ENCODE data around the gene CRYBG1.

CRYBG1 gene

GRCh38 chr6:106452628-106453027, 92.1 kb downstream of the CRYBG1 start:
- Histone ChIP-seq H3K27me3 (ENCODE audit: control insufficient read depth, insufficient read depth, low read length, poor library complexity, severe bottlenecking) (no peaks in the 10 kb centered on the region), H3K9me3 (ENCODE audit: control insufficient read depth, low read length) (no peaks in the 10 kb centered on the region), H3K4me3 (ENCODE audit: insufficient read depth, low read depth, low read length) (no peak overlapping the region), H3K27ac (ENCODE audit: insufficient read depth, low read depth, low read length, poor library complexity, severe bottlenecking) (no peak overlapping the region), H3K36me3 (ENCODE audit: control insufficient read depth, insufficient read depth, low read length) (no peaks in the 10 kb centered on the region), H3K4me1 (ENCODE audit: control insufficient read depth, insufficient read depth, low read length) (no peaks in the 10 kb centered on the region)
- no CpG with 5 or more reads among the region's 1 CpG for WGBS, 2 experiments

GRCh38 chr6:106453756-106454367, 93.3 kb downstream of the CRYBG1 start:
- Histone ChIP-seq H3K4me3 (ENCODE audit: insufficient read depth, low read depth, low read length) (no peak overlapping the region), H3K9me3 (ENCODE audit: control insufficient read depth, low read length) (no peaks in the 10 kb centered on the region), H3K4me1 (ENCODE audit: control insufficient read depth, insufficient read depth, low read length) (no peaks in the 10 kb centered on the region), H3K27me3 (ENCODE audit: control insufficient read depth, insufficient read depth, low read length, poor library complexity, severe bottlenecking) (no peaks in the 10 kb centered on the region), H3K27ac (ENCODE audit: insufficient read depth, low read depth, low read length, poor library complexity, severe bottlenecking) (no peak overlapping the region), H3K36me3 (ENCODE audit: control insufficient read depth, insufficient read depth, low read length) (no peaks in the 10 kb centered on the region)
- WGBS, 2 experiments: 47 to 48% methylated on average over 6 of the region's 6 CpGs

GRCh38 chr6:106456756-106457155, 96.2 kb downstream of the CRYBG1 start:
- no peak overlapping the region for H3K4me3 ChIP-seq (ENCODE audit: insufficient read depth, low read depth, low read length)
- H3K4me1 ChIP-seq (ENCODE audit: control insufficient read depth, insufficient read depth, low read length): no peaks in the 10 kb centered on the region
- H3K9me3 ChIP-seq (ENCODE audit: control insufficient read depth, low read length): no peaks in the 10 kb centered on the region
- no peaks in the 10 kb centered on the region for H3K36me3 ChIP-seq (ENCODE audit: control insufficient read depth, insufficient read depth, low read length)
- WGBS, 2 experiments: 85 to 88% methylated on average over 1 of the region's 1 CpG
- no peak overlapping the region for H3K27ac ChIP-seq (ENCODE audit: insufficient read depth, low read depth, low read length, poor library complexity, severe bottlenecking)
- no peaks in the 10 kb centered on the region for H3K27me3 ChIP-seq (ENCODE audit: control insufficient read depth, insufficient read depth, low read length, poor library complexity, severe bottlenecking)

- Histone ChIP-seq H3K27ac (ENCODE audit: insufficient read depth, low read depth, low read length, poor library complexity, severe bottlenecking) (no peak overlapping the region), H3K27me3 (ENCODE audit: control insufficient read depth, insufficient read depth, low read length, poor library complexity, severe bottlenecking) (no peaks in the 10 kb centered on the region)
- WGBS, 2 experiments: 86 to 92% methylated on average over 7 of the region's 7 CpGs
Measured at GRCh38 chr6:106458021-106458986, 97.8 kb downstream of the CRYBG1 start.

GRCh38 chr6:106460481-106460880, 100.0 kb downstream of the CRYBG1 start:
- 85 to 90% methylated on average over 2 of the region's 2 CpGs for WGBS, 2 experiments
- Histone ChIP-seq H3K4me1 (ENCODE audit: control insufficient read depth, insufficient read depth, low read length) (no peaks in the 10 kb centered on the region), H3K4me3 (ENCODE audit: insufficient read depth, low read depth, low read length) (no peak overlapping the region), H3K27ac (ENCODE audit: insufficient read depth, low read depth, low read length, poor library complexity, severe bottlenecking) (no peak overlapping the region), H3K27me3 (ENCODE audit: control insufficient read depth, insufficient read depth, low read length, poor library complexity, severe bottlenecking) (no peaks in the 10 kb centered on the region), H3K36me3 (ENCODE audit: control insufficient read depth, insufficient read depth, low read length) (no peaks in the 10 kb centered on the region), H3K9me3 (ENCODE audit: control insufficient read depth, low read length) (peaks cover 2% of the 10 kb centered on the region)

More at GRCh38 chr6:106458021-106458986, 97.8 kb downstream of the CRYBG1 start:
- H3K4me3 ChIP-seq (ENCODE audit: insufficient read depth, low read depth, low read length): no peak overlapping the region
- H3K36me3 ChIP-seq (ENCODE audit: control insufficient read depth, insufficient read depth, low read length): no peaks in the 10 kb centered on the region
- no peaks in the 10 kb centered on the region for H3K4me1 ChIP-seq (ENCODE audit: control insufficient read depth, insufficient read depth, low read length)
- peaks cover 2% of the 10 kb centered on the region for H3K9me3 ChIP-seq (ENCODE audit: control insufficient read depth, low read length)

GRCh38 chr6:106461084-106461483, 100.6 kb downstream of the CRYBG1 start:
- no peaks in the 10 kb centered on the region for H3K36me3 ChIP-seq (ENCODE audit: control insufficient read depth, insufficient read depth, low read length)
- H3K27ac ChIP-seq (ENCODE audit: insufficient read depth, low read depth, low read length, poor library complexity, severe bottlenecking): no peak overlapping the region
- H3K9me3 ChIP-seq (ENCODE audit: control insufficient read depth, low read length): peaks cover 2% of the 10 kb centered on the region
- no peak overlapping the region for H3K4me3 ChIP-seq (ENCODE audit: insufficient read depth, low read depth, low read length)
- H3K27me3 ChIP-seq (ENCODE audit: control insufficient read depth, insufficient read depth, low read length, poor library complexity, severe bottlenecking): no peaks in the 10 kb centered on the region
- no peaks in the 10 kb centered on the region for H3K4me1 ChIP-seq (ENCODE audit: control insufficient read depth, insufficient read depth, low read length)

GRCh38 chr6:106462923-106463557, 102.5 kb downstream of the CRYBG1 start:
- Histone ChIP-seq H3K4me3 (ENCODE audit: insufficient read depth, low read depth, low read length) (no peak overlapping the region), H3K36me3 (ENCODE audit: control insufficient read depth, insufficient read depth, low read length) (no peaks in the 10 kb centered on the region), H3K9me3 (ENCODE audit: control insufficient read depth, low read length) (peaks cover 2% of the 10 kb centered on the region), H3K27ac (ENCODE audit: insufficient read depth, low read depth, low read length, poor library complexity, severe bottlenecking) (no peak overlapping the region), H3K4me1 (ENCODE audit: control insufficient read depth, insufficient read depth, low read length) (no peaks in the 10 kb centered on the region), H3K27me3 (ENCODE audit: control insufficient read depth, insufficient read depth, low read length, poor library complexity, severe bottlenecking) (no peaks in the 10 kb centered on the region)
- WGBS, 2 experiments: 90 to 93% methylated on average over 2 of the region's 2 CpGs

GRCh38 chr6:106466211-106466610, 105.7 kb downstream of the CRYBG1 start:
- Histone ChIP-seq H3K4me1 (ENCODE audit: control insufficient read depth, insufficient read depth, low read length) (no peaks in the 10 kb centered on the region), H3K4me3 (ENCODE audit: insufficient read depth, low read depth, low read length) (no peak overlapping the region), H3K27me3 (ENCODE audit: control insufficient read depth, insufficient read depth, low read length, poor library complexity, severe bottlenecking) (no peaks in the 10 kb centered on the region), H3K9me3 (ENCODE audit: control insufficient read depth, low read length) (peaks cover 2% of the 10 kb centered on the region), H3K36me3 (ENCODE audit: control insufficient read depth, insufficient read depth, low read length) (no peaks in the 10 kb centered on the region), H3K27ac (ENCODE audit: insufficient read depth, low read depth, low read length, poor library complexity, severe bottlenecking) (no peak overlapping the region)
- 73% methylated on average over 1 of the region's 2 CpGs; no CpG with 5 or more reads in 1 of the 2 experiments for WGBS, 2 experiments

- no peaks in the 10 kb centered on the region for H3K4me1 ChIP-seq (ENCODE audit: control insufficient read depth, insufficient read depth, low read length)
- WGBS, 2 experiments: 79 to 90% methylated on average over 2 of the region's 2 CpGs
- H3K4me3 ChIP-seq (ENCODE audit: insufficient read depth, low read depth, low read length): no peak overlapping the region
Measured at GRCh38 chr6:106468935-106469334, 108.4 kb downstream of the CRYBG1 start.

GRCh38 chr6:106469882-106470281, 109.4 kb downstream of the CRYBG1 start:
- 88 to 89% methylated on average over 4 of the region's 4 CpGs for WGBS, 2 experiments

More at GRCh38 chr6:106468935-106469334, 108.4 kb downstream of the CRYBG1 start:
- Histone ChIP-seq H3K9me3 (ENCODE audit: control insufficient read depth, low read length) (no peaks in the 10 kb centered on the region), H3K36me3 (ENCODE audit: control insufficient read depth, insufficient read depth, low read length) (no peaks in the 10 kb centered on the region), H3K27ac (ENCODE audit: insufficient read depth, low read depth, low read length, poor library complexity, severe bottlenecking) (no peak overlapping the region), H3K27me3 (ENCODE audit: control insufficient read depth, insufficient read depth, low read length, poor library complexity, severe bottlenecking) (no peaks in the 10 kb centered on the region)

More at GRCh38 chr6:106469882-106470281, 109.4 kb downstream of the CRYBG1 start:
- Histone ChIP-seq H3K4me3 (ENCODE audit: insufficient read depth, low read depth, low read length) (no peak overlapping the region), H3K36me3 (ENCODE audit: control insufficient read depth, insufficient read depth, low read length) (no peaks in the 10 kb centered on the region), H3K9me3 (ENCODE audit: control insufficient read depth, low read length) (no peaks in the 10 kb centered on the region), H3K27ac (ENCODE audit: insufficient read depth, low read depth, low read length, poor library complexity, severe bottlenecking) (no peak overlapping the region), H3K4me1 (ENCODE audit: control insufficient read depth, insufficient read depth, low read length) (no peaks in the 10 kb centered on the region), H3K27me3 (ENCODE audit: control insufficient read depth, insufficient read depth, low read length, poor library complexity, severe bottlenecking) (no peaks in the 10 kb centered on the region)
